Occipital lobe (tissue), 2 donors: ENCODE data around the gene GALNT9. TPM values are rescaled to one million over a fixed set of nuclear protein-coding genes. Genes with fewer than 3 reads are reported as not detected.
"Not testable (repeated sequence)": the region's sequence is repeated elsewhere in the genome, so short reads cannot be mapped to it uniquely, and the experiment has no call there.

Experiments
- DNase-seq: peaks from one replicate; lab custom pipeline; 2025; lab: John Stamatoyannopoulos, UW
- total RNA-seq: library from RNA; depleted of rRNA; stranded (reverse); fragments of >200 nt; gene quantifications from one replicate; pipeline ENCODE4 v1.2.3, GENCODE V29; 2014

GALNT9 gene
- total RNA-seq, 1 donor from 2014 or later, result 1.4 TPM

DNA sequence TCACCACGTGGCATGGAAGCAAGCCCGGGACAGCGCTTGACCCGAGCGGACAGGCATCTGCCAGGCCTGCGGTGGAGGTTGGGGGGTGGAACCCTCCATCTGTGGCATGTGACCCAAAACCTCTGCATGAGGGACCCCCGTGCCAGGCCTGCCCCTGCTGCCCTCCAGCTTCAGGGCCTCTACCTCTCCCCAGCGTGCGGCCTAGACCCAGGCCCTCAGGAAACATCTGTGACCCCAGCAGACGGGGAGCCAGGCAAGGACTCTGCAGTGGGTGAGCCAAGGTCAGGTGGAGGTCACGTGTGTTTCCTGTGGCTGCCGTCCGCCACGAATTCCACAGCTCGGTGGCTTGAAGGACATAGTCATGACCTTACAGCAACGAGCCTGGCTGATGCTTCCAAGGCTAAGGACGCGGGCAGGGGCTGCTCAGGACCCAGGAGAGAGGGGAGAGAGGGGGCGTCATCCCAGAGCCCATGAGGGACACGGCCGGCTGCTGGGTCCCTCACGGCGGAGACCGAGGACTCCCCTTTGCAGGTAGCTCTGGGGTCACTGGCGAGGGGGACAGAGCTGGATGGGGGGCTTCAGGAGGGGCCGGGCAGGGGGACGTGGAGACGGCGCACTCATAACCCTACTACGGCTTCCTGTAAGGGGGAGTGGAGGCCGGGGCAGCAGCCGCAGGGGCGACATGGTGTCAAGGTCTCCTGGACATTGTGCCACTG, 91.5 kb downstream of the GALNT9 start:
- no peak for DNase-seq

DNA sequence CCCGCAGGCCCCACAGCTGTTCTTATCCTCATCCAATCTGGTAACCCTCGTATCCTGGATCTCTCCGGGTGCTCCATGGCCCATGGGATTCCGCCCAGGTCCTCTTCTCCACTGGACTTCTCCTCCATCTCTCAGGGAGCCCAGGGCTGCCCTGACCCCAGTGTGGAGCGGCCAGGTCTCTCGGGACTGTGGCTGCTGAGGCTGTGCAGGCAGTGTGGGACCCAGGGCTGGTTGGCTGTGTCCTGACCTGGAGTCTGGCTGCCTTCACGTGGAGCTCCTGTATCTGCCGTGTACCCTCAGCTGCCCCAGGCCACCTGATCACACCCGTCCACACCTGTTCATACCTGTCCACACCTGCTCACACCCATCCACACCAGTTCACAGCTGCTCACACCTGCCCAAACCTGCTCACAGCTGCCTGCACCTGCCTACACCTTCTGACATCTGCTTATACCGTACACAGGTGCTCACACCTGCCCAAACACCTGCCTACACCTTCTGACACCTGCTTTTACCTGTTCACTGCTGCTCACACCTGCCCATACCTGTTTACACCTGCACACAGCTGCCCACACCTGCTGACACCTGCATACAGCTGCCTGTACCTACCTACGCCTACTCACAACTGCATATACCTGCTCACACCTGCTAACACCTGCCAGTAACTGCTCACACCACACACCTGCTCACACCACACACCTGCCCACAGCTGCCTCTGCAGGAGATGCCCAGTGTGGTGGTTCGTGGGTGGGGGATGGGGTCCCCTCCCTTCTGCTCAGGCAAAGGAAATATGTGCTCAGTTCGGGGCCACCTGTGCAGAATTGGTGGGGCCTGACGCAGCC, 92.2 kb downstream of the GALNT9 start:
- DNase-seq, result no peak

DNA sequence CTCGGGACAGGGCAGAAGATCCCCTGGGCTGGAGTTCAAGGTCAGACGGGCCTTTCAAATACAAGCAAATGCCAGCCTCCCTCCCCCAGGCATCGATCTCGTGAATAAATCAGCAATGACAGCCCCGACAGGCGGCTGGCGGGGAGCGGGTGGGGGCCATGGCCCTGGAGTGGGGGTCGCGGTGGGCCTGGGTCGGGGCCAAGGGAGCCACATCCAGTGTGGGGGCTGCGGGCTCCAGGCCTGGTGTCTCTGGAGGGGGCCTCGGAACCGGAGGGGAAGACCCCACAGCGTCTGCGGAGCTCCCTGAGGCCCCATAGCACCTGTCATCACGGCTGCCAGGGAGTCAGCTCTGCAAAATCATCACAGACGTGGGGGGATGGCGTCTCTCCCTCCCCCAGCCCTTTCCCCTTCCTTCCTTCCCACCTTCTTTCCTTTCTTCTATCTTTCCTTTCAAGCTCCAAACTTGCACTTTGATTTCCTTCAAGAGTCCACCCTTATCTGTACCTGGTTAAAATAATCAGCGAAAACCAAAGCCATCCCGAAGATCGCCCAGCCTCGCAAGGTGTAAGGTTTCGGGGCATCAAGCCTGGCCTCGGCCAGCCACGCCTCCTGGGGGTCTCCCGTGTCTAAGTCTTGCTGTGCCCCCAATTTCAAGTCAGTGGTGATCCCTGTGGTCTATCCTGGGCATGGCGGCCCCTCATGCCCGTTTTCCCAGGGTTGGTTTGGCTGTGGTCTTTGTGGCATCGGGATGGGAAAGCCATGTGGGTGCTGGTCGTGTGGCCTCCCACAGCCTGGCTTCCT, 93.1 kb downstream of the GALNT9 start:
- no peak for DNase-seq

DNA sequence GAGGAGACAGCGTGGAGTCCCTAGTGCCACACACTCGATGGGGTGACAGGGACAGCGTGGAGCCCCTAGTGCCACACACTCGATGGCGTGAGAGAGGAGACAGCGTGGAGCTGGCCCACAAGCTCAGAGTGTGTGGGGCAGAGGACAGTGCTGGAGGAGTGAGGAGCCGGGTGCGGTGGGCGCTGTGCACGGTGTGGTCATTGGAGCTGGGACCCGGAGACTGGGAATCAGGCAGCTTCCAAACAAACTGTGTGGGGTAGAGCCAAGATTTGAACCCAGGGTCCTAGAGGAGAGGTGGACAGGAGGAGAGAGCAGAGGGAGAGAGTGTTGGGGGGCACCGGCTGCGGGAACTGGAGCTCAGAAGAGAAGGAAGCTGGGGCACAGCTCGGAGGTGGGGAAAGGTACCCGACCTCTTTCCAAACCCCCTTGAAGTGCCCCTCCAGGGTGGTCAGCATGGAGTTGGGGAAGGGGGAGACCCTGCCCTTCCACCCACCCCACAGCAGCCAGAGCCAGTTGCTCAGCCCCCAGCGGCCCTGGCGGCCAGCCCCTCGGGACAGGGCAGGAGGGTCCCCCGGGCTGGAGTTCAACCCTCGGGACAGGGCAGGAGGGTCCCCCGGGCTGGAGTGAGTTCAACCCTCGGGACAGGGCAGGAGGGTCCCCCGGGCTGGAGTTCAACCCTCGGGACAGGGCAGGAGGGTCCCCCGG, 94.1 kb downstream of the GALNT9 start:
- DNase-seq, result no peak

DNA sequence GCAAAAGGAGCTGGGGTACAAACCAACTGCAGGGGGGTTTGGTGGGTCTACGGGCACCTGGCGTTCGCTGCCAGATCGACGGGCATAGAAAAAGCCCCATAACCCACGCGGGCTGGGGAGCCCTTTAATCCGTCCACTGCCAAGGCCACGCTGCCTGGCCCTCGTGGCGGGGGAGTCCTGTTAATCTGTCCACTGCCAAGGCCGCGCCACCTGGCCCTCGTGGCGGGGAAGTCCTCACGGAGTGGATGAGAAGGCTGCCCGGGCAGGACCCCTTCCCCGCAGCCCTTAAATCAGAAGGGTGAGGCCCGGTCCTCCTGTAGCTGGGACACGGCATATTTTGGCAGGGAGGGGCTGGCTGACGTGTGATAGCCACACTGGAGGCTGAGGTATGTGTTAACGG, 99.0 kb downstream of the GALNT9 start:
- no peak for DNase-seq

DNA sequence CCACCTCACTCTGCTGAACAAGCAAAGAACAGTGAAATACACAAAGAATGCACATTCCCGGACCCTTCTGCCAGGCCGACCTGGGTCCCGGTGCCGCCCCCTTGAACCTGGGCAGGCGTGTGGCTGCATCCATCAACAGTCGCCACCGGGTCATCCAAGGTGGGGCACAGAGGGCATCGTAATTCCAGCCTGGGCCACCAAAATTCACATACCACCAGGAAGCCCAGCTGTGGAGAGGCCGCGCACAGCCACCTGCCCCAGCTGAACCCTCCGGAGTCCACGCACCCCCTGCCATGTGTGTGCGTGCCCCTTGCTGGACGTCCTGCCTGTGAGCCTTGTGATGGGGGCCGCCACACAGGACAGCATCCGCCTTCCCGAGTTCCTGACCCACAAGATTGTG, 99.5 kb downstream of the GALNT9 start:
- DNase-seq, result no peak

DNA sequence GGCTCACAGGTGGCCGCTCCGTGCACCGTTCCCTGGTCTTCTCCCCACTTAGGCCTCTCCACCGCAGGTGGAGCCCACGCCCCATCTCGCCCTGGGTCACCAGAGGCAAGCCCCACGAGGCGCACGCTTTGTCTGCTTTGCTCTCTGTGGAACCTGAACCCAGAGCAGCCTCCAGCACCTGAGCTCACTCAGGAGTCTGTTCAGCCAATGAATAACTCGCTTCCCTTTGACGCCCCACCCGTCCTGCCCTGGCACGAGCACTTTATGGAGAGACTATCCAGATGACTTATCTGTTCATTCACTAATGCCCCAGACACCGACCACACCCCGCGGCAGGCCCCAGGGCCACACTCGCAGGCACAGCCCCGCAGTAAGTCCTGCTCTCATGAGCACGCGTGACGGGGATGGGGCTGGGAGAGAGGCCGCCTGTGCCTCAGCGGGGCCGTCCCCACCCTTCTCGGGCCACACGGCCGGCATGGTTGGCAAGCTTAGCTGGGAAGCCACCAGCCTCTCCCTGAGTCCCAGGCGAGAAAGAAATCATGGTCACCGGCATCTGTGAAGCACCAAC, 100.1 kb downstream of the GALNT9 start:
- no peak for DNase-seq

DNA sequence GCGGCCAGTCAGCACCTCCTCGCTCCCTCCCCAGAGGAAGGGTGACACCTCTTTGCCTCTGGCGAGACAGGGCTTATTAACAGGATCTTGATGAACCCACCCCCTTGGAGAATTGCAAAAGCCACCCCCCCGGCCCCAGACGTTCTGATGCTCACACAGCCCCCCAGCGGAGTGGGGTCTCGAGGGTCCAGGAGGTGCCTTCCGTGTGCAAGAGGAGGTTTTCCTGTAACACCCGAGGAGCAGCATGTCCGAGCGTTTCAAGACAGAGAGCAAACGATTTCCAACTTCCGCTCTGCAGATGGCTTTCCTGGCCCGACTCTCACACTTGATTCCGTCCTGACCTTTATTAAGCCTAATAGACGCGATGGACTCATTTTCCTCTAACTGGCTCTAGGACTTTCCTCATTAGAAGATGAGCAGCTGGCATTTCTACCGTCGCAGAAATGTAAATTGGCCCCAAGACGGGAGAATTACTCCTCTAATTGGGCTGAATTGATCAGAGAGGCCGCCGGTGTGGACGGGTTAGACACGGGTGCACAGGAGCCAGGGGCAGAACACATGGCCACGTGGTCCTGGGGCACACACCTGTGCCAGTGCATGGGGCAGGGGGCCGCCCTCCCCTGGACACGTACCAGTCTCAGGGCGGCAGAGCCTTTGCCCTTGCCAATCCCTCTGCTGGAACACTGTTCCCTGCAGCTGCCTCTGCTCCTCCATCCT, 100.8 kb downstream of the GALNT9 start:
- DNase-seq, result no peak

DNA sequence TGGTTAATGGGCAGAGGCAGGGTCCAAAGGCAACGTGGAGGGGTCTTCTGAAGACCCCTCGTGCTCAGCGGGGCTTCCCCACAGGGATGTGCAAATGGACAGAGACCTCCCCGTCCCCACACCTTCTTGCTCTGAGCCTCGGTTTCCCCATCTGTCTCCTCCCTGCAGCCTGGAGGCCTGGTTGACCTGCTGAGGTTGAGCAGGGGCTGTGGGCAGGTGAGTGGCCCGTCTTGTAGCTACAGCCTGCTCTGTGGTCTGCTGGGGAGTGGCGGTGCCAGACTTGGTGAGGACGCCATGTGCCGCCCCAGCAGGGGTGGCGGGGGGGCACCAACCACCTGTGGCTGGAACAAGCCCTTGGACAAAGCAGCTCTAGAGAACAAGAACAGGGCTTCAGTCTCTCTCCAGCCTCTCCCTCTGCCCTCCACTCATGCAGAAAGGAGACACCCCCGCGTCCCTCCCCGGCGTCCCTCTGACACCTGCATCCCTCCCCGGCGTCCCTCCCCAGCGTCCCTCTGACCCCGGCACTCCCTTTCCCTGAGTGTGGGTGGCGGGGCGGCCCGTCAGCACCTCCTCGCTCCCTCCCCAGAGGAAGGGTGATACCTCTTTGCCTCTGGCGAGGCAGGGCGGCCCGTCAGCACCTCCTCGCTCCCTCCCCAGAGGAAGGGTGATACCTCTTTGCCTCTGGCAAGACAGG, 101.5 kb downstream of the GALNT9 start:
- DNase-seq, result no peak

DNA sequence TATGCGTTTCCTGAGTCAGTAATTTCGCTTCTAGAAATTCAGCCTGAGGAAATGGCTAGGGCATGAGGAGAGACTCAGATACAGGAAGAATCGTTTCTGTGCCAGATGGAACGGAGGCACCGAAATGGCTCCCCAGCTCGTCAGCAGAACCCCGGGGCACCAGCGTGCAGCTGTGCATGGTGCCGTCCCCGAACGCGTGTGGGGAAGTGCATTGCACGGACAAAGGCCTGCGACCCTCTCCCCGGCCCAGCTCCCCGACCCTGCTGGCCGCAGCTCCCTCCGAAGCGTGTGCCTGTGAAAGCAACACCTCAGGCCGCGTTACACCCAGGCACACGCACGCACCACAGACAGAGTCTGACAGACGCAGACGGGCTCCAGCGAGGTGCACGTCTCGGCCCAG, 102.3 kb downstream of the GALNT9 start:
- DNase-seq, result no peak

DNA sequence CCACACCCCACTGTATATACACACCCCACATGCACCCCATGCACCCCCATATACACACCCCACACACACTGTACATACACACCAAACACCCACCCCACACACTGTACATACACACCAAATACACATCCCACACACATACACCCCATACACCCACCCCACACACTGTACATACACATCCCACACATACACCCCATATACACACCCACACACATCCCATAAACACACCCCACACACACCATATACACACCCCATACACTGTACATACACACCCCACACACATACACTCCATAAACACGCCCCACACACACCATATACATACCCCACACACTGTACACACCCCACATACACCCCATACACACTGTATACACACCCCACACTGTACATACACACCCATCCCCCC, 102.8 kb downstream of the GALNT9 start:
- no peak for DNase-seq

DNA sequence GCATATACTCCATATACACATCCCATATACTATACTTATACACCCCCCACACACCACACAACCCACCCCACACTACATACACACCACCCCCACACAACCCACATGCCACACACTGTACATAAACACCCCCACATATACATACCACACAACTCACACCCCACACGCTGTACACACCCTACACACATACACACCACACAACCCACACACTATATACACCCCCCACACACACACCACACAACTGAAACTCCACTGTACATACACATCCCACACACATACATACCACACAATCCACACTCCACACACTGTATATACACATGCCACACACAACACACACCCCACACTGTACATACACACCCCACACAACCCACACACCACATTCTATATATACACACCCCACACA, 104.2 kb downstream of the GALNT9 start:
- no peak for DNase-seq

DNA sequence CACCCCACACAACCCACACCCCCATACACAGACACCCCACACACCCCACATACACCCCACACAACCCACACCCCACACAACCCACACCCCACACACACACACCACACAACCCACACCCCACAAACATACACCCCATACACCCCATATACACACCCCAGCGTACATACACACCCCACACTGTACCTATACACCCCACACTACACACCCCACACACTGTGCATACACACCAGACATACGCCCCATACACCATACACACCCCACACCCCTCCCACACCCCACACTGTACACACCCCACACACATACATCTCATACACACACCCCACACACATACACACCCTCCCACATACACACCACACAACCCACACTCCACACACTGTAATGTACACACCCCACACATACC, 104.9 kb downstream of the GALNT9 start:
- DNase-seq, result no peak

DNA sequence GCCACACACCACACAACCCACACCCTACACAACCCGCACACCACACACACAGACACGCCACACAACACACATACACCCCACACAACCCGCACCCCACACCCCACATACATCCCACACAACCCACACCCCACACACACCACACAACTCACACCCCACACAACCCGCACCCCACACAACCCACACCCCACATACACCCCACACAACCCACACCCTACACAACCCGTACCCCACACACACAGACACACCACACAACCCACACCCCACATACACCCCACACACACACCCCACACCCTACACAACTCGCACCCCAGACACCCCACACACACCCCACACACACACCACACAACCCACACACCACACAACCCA, 106.6 kb downstream of the GALNT9 start:
- no peak for DNase-seq

DNA sequence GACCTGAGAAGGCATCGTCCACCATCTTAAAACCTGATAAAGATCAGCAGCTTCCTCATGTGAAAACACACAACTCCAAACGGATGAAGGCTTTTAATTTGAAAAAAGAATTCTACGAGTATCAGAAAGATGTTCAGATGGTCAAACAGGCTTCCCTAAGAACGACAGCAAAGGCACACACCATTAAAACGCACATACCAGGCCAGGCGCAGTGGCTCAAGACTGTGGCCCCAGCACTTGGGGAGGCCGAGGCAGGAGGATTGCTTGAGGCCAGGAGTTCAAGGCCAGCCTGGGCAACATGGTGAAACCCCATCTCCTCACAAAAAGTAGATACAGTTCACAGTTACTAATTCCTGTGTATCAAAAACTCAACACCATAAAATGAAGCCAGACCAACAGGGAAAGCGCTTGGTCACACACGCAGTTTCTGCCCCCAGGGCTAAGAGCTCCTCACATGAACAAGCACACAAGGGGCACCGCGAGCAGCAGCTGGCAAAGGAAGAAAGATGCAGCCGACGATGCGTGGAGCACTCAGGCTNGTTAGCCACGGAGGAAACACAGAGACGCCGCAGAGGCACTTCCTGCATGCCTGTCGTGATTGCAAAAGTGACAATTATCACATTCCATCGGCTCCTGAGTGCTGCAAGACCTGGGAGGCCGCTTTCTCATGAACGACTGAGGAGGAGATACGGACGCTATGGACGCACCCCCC, 107.1 kb downstream of the GALNT9 start:
- no peak for DNase-seq

DNA sequence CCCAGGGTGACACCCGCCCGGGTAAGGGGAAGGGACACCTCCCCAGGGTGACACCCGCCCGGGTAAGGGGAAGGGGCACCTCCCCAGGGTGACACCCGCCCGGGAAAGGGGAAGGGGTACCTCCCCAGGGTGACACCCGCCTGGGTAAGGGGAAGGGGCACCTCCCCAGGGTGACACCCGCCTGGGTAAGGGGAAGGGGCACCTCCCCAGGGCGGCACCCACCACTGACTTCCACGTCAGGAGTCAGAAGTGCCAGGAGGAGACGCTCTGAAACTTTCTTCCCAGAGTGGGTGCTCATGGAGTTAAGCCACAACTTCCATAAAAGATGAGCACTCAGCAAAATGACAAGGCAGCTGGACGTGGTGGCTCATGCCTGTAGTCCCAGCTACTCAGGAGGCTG, 109.6 kb downstream of the GALNT9 start:
- DNase-seq, result not testable (repeated sequence)

DNA sequence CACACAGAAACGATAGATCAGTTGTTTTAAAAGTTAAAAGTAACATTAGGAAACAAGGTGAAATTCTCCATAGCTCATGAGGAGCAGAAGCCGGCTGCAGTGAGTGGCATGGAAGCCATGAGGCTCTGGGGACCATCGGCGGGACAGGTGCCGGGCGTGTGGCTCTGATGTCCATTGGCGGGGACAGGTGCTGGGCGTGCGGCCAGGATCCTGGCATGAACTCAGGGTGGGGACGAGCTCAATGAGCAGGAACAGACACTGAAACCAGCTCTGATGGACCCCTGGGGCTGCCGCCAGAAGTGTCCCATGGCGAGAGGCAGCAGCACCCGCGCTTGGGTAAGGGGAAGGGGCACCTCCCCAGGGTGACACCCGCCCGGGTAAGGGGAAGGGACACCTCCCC, 110.1 kb downstream of the GALNT9 start:
- DNase-seq, result no peak

DNA sequence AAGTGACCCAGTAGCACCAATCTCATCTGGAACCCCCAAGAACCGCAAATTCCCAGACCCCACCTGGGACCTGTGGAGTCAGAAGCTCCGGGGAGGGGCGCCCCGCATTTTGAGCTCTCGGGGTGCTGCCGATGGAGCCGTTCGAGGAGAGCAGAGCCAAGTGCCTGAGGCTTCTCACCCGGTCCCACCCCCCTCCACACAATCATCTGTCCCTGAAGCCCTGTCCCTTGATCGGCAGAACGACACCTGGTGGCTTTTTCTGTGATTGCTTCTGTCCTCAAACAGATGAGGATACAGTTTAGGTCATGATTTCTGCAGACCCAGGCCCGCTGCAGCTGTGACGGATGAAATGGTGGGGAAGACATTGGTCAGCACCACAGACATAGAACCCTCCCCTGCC, 110.5 kb downstream of the GALNT9 start:
- no peak for DNase-seq

DNA sequence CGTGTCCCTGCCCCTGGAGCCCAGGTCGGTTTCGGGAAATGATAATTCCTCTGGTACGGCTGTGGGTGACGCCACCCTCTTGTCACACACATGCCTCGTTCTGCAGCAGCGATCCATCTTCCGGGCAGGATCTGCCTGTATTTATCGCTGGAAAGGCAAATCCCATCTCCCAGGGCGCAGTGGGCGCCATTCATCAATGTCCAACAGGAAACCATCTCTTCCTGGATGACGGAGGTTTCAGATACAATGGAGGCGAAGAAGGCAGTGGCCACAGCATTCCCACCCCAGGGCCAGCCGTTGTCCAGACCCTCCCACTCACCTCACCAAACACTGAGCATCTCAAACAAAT, 110.9 kb downstream of the GALNT9 start:
- DNase-seq, result no peak
